Fibroblast of lung (primary cell): Measurements from ENCODE around the gene MINAR1.

Experiments used
- EZH2 ChIP-seq: IDR thresholded peaks from 2 replicates; pipeline ENCODE4 v1.5.1; 2012; ENCODE audit warnings: low read length, control low read depth, mild to moderate bottlenecking; ENCODE audit errors: missing control alignments
- TF ChIP-seq, protein P1 (sequence below), 2 donors: IDR thresholded peaks in 1 of 2; conservative IDR thresholded peaks in 1 of 2; 1 replicate in 1 of 2; 2 replicates in 1 of 2; pipeline ENCODE4 v1.5.1; 2011 to 2012; ENCODE audit warnings: low read length in 2 of 2, control low read depth in 1 of 2, inconsistent platforms in 1 of 2, low read depth in 1 of 2, mild to moderate bottlenecking in 1 of 2

DNA sequence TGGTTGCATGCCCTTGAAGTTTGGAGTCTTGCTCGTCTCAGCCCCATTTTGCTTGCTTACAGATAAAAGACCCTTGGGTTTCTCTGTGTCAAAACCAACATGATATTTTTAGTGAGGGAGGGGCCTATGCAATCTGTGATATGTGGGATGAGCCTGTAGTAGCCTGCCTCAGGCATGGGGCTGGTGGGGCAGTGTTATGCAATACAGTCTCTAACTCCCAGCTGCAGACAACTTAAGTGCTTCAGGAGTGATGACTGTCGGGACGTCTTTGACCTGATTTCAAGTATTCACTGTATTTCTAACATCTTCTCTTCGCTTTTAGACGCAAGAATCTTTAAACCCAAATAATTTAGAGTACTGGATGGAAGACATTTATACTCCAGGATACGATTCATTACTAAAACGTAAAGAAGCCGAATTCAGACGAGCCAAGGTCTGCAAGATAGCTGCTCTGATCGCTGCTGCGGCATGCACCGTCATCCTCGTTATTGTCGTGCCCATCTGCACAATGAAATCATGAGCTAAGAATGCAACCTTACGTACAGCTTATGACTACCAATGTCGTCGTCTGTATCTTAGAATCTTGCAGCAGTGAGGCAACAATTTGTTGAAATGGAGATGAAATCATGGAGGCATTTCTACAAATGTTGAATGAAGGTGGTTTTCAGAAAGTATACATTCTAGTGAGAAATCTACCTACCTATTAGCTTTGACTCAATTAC is 35.9 kb downstream of the MINAR1 start:
- TF ChIP-seq, protein P1, sequence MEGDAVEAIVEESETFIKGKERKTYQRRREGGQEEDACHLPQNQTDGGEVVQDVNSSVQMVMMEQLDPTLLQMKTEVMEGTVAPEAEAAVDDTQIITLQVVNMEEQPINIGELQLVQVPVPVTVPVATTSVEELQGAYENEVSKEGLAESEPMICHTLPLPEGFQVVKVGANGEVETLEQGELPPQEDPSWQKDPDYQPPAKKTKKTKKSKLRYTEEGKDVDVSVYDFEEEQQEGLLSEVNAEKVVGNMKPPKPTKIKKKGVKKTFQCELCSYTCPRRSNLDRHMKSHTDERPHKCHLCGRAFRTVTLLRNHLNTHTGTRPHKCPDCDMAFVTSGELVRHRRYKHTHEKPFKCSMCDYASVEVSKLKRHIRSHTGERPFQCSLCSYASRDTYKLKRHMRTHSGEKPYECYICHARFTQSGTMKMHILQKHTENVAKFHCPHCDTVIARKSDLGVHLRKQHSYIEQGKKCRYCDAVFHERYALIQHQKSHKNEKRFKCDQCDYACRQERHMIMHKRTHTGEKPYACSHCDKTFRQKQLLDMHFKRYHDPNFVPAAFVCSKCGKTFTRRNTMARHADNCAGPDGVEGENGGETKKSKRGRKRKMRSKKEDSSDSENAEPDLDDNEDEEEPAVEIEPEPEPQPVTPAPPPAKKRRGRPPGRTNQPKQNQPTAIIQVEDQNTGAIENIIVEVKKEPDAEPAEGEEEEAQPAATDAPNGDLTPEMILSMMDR (conservative IDR thresholded peaks at IDR 0.05 in 1 of 2, IDR thresholded peaks at IDR 0.05 in 1 of 2; ENCODE audit: low read depth in 1 of 2, low read length in 2 of 2), result no peak
- no peak for TF ChIP-seq EZH2
